ENCODE data around the gene MLST8. TPM values are rescaled to one million over a fixed set of nuclear protein-coding genes. Genes with fewer than 3 reads are reported as not detected.
"Not testable (repeated sequence)": the region's sequence is repeated elsewhere in the genome, so short reads cannot be mapped to it uniquely, and the experiment has no call there.

Gene MLST8
- total RNA-seq, 2 experiments from 2014 or later = 35.9 to 36.4 TPM

DNA sequence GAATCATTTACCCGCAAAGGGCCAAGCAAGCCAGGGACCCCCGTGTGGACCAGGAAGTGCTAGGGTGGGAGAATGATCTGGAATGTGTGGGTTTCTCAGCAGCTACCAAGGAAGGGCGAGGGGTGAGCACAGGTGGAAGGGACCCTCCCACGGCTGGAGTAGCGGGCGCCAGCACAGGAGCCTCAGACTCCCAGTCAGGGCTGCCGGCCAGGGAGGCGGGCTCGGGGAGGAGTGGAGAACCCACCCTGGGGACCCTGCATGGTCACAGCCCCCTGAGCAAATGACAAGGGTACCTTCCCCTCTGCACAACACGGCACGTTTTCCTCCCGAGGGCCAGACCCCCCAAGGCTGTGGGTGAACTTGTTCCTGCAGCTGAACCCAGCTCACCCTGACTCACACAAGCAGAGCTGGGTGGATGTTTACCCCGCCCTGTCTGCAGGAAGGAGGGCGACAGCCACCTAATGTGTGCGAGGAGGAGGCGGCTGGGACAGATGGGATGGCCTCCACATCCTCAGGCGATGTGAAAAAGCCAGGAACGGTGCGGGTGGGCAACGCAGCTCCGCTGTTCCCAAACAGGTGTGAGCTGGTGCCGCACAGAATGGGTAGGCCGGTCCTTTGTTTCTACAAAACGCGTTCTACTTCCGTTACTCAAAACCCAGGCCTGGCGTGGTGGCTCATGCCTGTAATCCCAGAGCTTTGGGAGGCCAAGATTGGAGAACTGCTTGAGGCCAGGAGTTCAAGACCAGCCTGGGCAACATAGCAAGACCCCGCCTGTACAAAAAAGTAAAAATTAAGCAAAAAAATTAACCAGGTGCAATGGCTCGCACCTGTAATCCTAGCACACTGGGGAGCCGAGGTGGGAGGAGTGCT is 39.9 kb downstream of the MLST8 start:
- Mint-ChIP-seq H3K4me1 (peaks cover 4% of the 10 kb centered on the region), H3K27me3 (no peaks in the 10 kb centered on the region), H3K4me3 (no peak overlapping the region), H3K9me3 (no peaks in the 10 kb centered on the region), H3K36me3 (ENCODE audit: low read depth) (peaks cover 9% of the 10 kb centered on the region), H3K27ac (no peak overlapping the region)
- DNase-seq = no peak
- ChIA-PET POLR2A (no interaction called here), CTCF (no interaction called here)

DNA sequence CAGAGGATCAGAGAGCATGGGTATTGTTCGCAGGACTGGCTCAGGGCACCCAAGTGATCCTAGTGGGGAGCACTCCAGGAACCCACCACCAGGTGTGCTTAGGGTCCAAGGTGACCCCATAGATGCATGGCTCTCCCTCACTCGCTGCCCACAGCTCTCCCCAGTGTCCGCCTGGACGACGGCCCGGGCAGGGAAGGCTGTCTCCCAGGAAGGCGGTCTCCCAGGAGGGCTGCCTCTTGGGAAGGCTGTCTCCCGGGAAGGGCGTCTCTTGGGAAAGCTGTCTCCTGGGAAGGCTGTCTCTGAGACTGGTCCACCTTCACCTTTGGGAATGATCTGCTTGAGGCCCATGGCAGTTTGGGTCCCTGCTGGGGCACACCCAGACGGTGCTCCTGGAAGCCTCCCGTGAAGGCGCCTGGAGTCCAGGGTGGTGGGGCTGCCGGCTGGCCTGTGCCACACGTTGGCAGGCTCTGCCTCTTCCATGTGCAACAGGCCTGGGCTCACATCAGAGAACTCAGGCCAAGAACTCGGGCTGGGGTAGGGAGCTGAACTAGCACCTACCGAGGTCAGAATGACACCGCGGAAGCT is 41.1 kb downstream of the MLST8 start:
- Mint-ChIP-seq H3K4me3 (no peak overlapping the region), H3K9me3 (no peaks in the 10 kb centered on the region), H3K27ac (no peak overlapping the region), H3K36me3 (ENCODE audit: low read depth) (peaks cover 9% of the 10 kb centered on the region), H3K27me3 (no peaks in the 10 kb centered on the region), H3K4me1 (peaks cover 10% of the 10 kb centered on the region)
- no peak for DNase-seq
- ChIA-PET CTCF (interaction anchor here (0.8 to 1.6 kb wide), 4 partner anchors 10 to 72 kb away, joined by 3 to 4 read pairs (median 4); no protein-coding TSS in a partner anchor), POLR2A (interaction anchor here (0.5 kb wide), 1 partner anchor 11 kb away, joined by 3 read pairs; no protein-coding TSS in a partner anchor)

DNA sequence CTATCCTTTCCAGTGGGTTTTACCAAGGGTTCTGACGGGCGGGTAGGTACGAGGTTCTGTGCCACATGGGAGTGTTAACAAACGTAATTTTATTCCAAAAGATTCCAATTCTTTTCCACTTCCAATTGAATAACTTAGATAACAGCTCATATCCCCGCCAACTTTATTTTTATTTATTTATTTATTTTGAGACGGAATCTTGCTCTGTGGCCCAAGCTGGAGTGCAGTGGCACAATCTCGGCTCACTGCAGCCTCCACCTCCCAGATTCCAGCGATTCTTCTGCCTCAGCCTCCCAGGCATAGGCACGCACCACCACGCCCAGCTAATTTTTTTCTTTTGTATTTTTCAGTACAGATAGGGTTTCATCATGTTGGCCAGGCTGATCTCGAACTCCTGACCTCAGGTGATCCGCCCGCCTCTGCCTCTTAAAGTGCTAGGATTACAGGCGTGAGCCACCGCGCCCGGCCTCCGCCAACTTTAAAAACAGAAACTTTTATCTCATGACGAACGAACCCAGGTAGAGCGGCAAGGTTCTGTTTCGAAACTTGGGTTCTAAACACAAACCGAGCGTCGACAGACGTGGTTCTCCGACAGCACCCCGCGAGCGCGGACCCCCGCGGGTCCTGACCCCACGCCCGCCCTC is 45.5 kb downstream of the MLST8 start:
- POLR2A ChIA-PET = interaction anchor here (1.4 to 1.6 kb wide), 2 partner anchors 12 to 95 kb away, joined by 3 read pairs; partner anchors contain the start of gene TRAF7
- Mint-ChIP-seq H3K36me3 (ENCODE audit: low read depth) (peaks cover 17% of the 10 kb centered on the region), H3K4me3 (peak overlapping the region; percentile 92), H3K27me3 (no peaks in the 10 kb centered on the region), H3K9me3 (no peaks in the 10 kb centered on the region), H3K4me1 (peaks cover 10% of the 10 kb centered on the region), H3K27ac (peak overlapping the region; percentile 93)
- DNase-seq = peak; percentile 48
- CTCF ChIA-PET = interaction anchor here (0.7 to 2.2 kb wide), 8 partner anchors 8 to 634 kb away, joined by 3 to 6 read pairs (median 3); partner anchors contain the start of gene PGP

DNA sequence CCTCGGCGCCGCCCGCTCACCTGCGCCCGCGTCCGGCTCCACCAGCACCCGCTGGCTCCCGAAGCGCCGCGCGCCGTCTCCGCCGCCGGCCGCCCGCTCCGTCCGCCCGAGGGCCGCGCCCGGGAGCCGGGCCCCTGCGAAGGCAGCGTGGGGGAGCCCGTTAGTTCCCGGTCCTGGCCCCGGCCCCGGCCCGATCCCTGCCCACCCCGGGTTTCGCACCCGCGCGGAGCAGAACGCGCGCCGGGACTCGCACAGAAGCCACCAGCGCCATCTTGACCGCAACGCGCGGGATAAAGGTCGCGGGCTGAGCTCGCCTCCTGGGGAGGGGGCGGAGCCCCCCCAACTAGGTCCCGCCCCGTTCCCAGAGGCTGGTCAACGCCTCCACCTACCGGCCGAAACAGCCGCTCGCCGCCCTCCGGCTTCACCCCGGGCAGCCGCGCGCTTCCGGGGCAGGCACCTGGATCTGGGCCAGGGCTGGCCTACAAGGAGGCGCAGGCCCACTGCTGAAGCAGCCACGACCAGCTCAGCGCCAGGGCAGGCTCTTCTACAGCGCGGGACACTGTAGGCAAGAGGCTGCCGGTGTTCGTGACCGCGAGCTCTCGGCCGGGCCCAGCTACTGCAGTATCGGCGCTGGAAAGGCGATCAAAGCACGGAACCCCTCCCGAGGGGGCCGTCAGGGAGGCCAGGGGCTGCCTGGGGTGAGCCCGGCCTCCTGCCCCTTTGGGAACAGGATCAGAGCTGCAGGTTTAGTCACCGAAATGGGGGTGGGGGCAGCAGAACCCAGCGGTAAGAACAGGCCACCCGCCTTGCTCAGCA is 46.2 kb downstream of the MLST8 start, which contains the start of gene ECI1:
ECI1 (minus strand) TSS at position 292 of the 816 bp plus-strand sequence; CDS start at position 271, 21 bp downstream.
- Mint-ChIP-seq H3K36me3 (ENCODE audit: low read depth) (peaks cover 24% of the 10 kb centered on the region), H3K4me1 (peaks cover 10% of the 10 kb centered on the region), H3K27ac (peak within 1 kb of the TSS; percentile 93), H3K4me3 (peak within 1 kb of the TSS; percentile 92), H3K9me3 (no peaks in the 10 kb centered on the region), H3K27me3 (no peaks in the 10 kb centered on the region)
- ChIA-PET CTCF (interaction anchor here (0.7 to 2.2 kb wide), 11 partner anchors 9 to 57 kb away, joined by 3 to 6 read pairs (median 4); partner anchors contain the start of genes DNASE1L2 and PGP), POLR2A (interaction anchor here (0.5 to 1.6 kb wide), 4 partner anchors 11 to 547 kb away, joined by 3 read pairs; partner anchors contain the start of gene TRAF7)
- peak; percentile 83 for DNase-seq

DNA sequence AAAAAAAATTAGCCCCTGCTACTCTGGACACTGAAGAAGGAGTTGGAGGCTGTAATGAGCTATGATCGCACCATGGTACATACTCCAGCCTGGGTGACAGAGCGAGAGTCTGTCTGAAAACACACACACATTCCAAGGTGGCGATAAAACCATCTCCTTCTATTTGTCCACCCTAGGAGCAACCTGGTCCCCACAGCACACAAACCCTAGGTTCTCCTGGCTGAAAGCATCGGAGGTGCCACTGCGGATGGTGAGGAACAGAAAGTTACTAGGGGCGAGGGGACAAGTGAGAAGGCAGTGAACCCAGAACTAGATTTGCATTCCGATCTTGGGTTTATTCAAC is 47.5 kb downstream of the MLST8 start:
- ChIA-PET CTCF (interaction anchor here (0.6 to 2.2 kb wide), 5 partner anchors 10 to 202 kb away, joined by 3 to 6 read pairs (median 5); partner anchors contain the start of gene DNASE1L2), POLR2A (interaction anchor here (0.7 kb wide), 1 partner anchor 38 kb away, joined by 8 read pairs; no protein-coding TSS in a partner anchor)
- H3K27me3 Mint-ChIP-seq = no peaks in the 10 kb centered on the region
- H3K4me3 Mint-ChIP-seq = no peak overlapping the region
- H3K27ac Mint-ChIP-seq = peak overlapping the region; percentile 65
- H3K9me3 Mint-ChIP-seq = no peaks in the 10 kb centered on the region
- peaks cover 10% of the 10 kb centered on the region for H3K4me1 Mint-ChIP-seq
- peaks cover 37% of the 10 kb centered on the region for H3K36me3 Mint-ChIP-seq (ENCODE audit: low read depth)
- DNase-seq = no peak

DNA sequence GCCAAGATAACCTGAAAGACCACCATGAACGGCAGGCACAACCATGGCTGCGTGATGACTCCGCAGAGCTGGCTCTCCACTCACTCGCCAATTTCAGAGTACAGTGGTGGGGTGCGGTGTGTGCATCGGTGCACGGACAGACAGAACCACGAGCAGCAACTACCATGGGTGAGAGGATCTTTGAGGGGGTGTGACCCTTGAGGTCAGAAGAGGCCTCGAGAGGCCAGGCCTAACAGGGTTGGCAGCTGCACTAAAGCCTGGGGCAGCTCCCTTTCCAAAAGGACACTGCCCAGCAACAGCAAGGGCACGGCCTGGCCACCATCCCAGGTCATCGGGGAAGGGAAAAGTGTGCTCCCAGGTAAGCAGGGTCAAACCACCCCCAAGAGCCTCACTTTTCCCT is 48.0 kb downstream of the MLST8 start:
- CTCF ChIA-PET = interaction anchor here (1.3 to 2.2 kb wide), 2 partner anchors 11 to 58 kb away, joined by 6 read pairs; no protein-coding TSS in a partner anchor
- no peak for DNase-seq
- Mint-ChIP-seq H3K36me3 (ENCODE audit: low read depth) (peaks cover 41% of the 10 kb centered on the region), H3K4me3 (no peak overlapping the region), H3K4me1 (peaks cover 10% of the 10 kb centered on the region), H3K9me3 (no peaks in the 10 kb centered on the region), H3K27ac (peak overlapping the region; percentile 65), H3K27me3 (no peaks in the 10 kb centered on the region)
- POLR2A ChIA-PET = interaction anchor here (0.7 kb wide), 1 partner anchor 38 kb away, joined by 8 read pairs; no protein-coding TSS in a partner anchor

DNA sequence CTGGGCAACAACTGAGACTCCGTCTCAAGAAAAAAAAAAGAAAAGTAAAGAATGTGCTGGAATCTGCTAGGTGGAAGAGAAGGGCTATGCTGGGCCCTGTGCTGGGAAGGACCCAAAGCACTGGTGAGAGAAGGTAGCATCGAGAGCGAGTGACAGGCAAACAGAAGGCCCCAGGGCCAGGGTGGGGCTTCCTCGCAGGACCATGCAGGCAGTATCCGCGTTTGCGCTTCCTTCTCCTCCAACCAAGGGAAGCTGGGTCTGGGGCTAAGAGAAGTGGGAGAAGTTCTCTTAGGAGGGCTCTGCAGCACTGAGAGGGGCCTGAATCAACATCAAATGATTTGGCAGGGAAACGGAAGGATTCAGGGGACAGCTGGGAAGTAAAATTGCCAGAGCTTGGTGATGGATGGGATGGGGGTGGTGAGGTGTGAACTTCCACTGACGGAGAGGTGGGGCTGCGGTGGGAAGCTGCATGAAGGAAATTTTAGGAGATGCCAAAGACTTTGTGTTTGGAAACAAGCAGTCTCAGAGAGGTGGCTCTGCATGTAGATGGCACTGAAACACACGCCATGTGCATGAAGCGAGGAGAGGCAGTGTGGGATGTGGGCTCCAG is 51.4 kb downstream of the MLST8 start:
- POLR2A ChIA-PET = no interaction called here

DNA sequence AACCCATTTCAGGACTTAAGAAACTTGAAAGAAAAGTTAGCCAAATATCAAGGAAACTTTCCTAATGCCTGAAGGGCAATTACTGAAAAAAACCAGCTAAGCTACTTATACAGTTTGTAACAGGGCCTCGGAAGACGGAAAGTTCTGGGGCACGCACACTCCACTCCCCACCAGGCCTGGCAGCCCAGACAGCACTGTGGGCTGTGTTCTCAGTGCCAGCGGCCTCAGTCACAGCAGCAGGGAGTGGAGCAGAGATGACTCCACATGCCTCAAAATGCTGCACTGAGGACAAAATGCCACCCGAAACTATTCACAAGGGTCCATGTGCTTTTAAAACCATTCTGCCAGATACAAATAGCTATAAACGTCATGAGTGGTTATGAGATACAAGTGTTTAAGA is 52.5 kb downstream of the MLST8 start:
- Mint-ChIP-seq H3K4me3 (no peak overlapping the region), H3K4me1 (peaks cover 3% of the 10 kb centered on the region), H3K27me3 (no peaks in the 10 kb centered on the region), H3K9me3 (no peaks in the 10 kb centered on the region), H3K36me3 (ENCODE audit: low read depth) (peaks cover 69% of the 10 kb centered on the region), H3K27ac (no peak overlapping the region)
- ChIA-PET CTCF (interaction anchor here (0.6 kb wide), 1 partner anchor 539 kb away, joined by 3 read pairs; no protein-coding TSS in a partner anchor), POLR2A (interaction anchor here (0.6 kb wide), 1 partner anchor 11 kb away, joined by 3 read pairs; no protein-coding TSS in a partner anchor)
- no peak for DNase-seq

More for the DNA sequence above, 51.4 kb downstream of the MLST8 start:
- H3K36me3 Mint-ChIP-seq (ENCODE audit: low read depth) = peaks cover 60% of the 10 kb centered on the region
- CTCF ChIA-PET = interaction anchor here (1.0 to 1.2 kb wide), 2 partner anchors 9 to 141 kb away, joined by 3 to 4 read pairs; no protein-coding TSS in a partner anchor
- H3K9me3 Mint-ChIP-seq = no peaks in the 10 kb centered on the region
- DNase-seq = no peak
- H3K27ac Mint-ChIP-seq = peak overlapping the region; percentile 46
- no peak overlapping the region for H3K4me3 Mint-ChIP-seq
- peaks cover 2% of the 10 kb centered on the region for H3K4me1 Mint-ChIP-seq
- H3K27me3 Mint-ChIP-seq = no peaks in the 10 kb centered on the region

DNA sequence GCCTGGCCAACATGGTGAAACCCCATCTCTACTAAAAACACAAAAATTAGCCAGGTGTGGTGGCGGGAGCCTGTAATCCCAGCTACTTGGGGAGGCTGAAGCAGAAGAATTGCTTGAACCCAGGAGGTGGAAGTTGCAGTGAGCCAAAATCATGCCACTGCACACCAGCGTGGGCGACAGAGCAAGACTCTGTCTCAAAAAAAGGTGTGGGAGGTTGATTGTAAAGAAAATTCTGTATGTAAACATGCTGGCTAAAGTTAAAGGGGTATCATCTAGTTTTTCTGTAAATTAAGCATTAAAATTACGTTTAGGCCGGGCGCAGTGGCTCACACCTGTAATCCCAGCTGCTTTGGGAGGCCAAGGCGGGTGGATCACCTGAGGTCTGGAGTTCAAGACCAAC is 53.3 kb downstream of the MLST8 start:
- H3K4me3 Mint-ChIP-seq, H3K4me1 Mint-ChIP-seq, POLR2A ChIA-PET, H3K27me3 Mint-ChIP-seq, H3K27ac Mint-ChIP-seq, H3K9me3 Mint-ChIP-seq, DNase-seq: not testable (repeated sequence)
- peaks cover 67% of the 10 kb centered on the region for H3K36me3 Mint-ChIP-seq (ENCODE audit: low read depth)
- CTCF ChIA-PET = interaction anchor here (0.6 kb wide), 1 partner anchor 538 kb away, joined by 3 read pairs; no protein-coding TSS in a partner anchor
